Activated CD8-positive, alpha-beta T cell treated with anti-CD3 and anti-CD28 coated beads, Interleukin-2, amount 10 ng/mL, durations not matched to agents 7 days and 5 days (primary cell): Measurements from ENCODE around the gene PTK7. TPM values are rescaled to one million over a fixed set of nuclear protein-coding genes. Genes with fewer than 3 reads are reported as not detected.
"Not testable (repeated sequence)": the region's sequence is repeated elsewhere in the genome, so short reads cannot be mapped to it uniquely, and the experiment has no call there.

Source experiments
- ATAC-seq: fragments of 150-1000 bp; cut with Tn5 transposase; one replicate; pipeline ENCODE4 v1.10.0; 2021; ENCODE audit warnings: moderate library complexity
- CTCF ChIA-PET: fragments of 350-600 bp; sonication (Branson Sonifier 250); formaldehyde crosslinking; loops from one replicate; lab custom pipeline; 2021; ENCODE audit warnings: antibody characterized with exemption; lab: Charles Lee
- POLR2A ChIA-PET: fragments of 350-600 bp; sonication (Branson Sonifier 250); formaldehyde crosslinking; loops from one replicate; lab custom pipeline; 2021; ENCODE audit warnings: antibody characterized with exemption; lab: Charles Lee
- DNase-seq: peaks from one replicate; pipeline ENCODE4 v3.0.0-alpha.2; 2020
- H3K27ac Mint-ChIP-seq: one replicate; pipeline ENCODE4 v1.8.0; 2021; ENCODE audit warnings: mild to moderate bottlenecking, mixed read lengths
- H3K27me3 Mint-ChIP-seq: one replicate; pipeline ENCODE4 v1.8.0; 2021; ENCODE audit warnings: low read depth, mixed read lengths
- H3K36me3 Mint-ChIP-seq: one replicate; pipeline ENCODE4 v1.8.0; 2021; ENCODE audit warnings: low read depth, mixed read lengths
- H3K4me1 Mint-ChIP-seq: one replicate; pipeline ENCODE4 v1.8.0; 2021; ENCODE audit warnings: low read depth, mixed read lengths
- H3K4me3 Mint-ChIP-seq: one replicate; pipeline ENCODE4 v1.8.0; 2021; ENCODE audit warnings: mild to moderate bottlenecking, mixed read lengths
- H3K9me3 Mint-ChIP-seq: one replicate; pipeline ENCODE4 v1.8.0; 2022; ENCODE audit warnings: mixed read lengths; ENCODE audit not compliant: insufficient read depth
- total RNA-seq, 2 experiments: library from RNA; stranded (reverse); gene quantifications; one replicate each; pipeline ENCODE4 v1.2.3, GENCODE V29; 2021

PTK7 gene
- total RNA-seq, 2 experiments from 2014 or later = 1.2 to 1.8 TPM

- ATAC-seq (no peak), DNase-seq (no peak)
- Mint-ChIP-seq H3K4me3 (no peak overlapping the region), H3K4me1 (peaks cover 4% of the 10 kb centered on the region), H3K36me3 (no peaks in the 10 kb centered on the region), H3K9me3 (no peaks in the 10 kb centered on the region), H3K27me3 (peaks cover 8% of the 10 kb centered on the region), H3K27ac (no peak overlapping the region)
- ChIA-PET POLR2A (no interaction called here), CTCF (no interaction called here)
Measured at GRCh38 chr6:43103253-43103876, 27.3 kb downstream of the PTK7 start.

- H3K27me3 Mint-ChIP-seq = peaks cover 8% of the 10 kb centered on the region
- DNase-seq (no peak), ATAC-seq (no peak)
- no peaks in the 10 kb centered on the region for H3K36me3 Mint-ChIP-seq
- ChIA-PET POLR2A (no interaction called here), CTCF (interaction anchor here (1.3 kb wide), 1 partner anchor 9 kb away, joined by 4 read pairs; no protein-coding TSS in a partner anchor)
- peaks cover 4% of the 10 kb centered on the region for H3K4me1 Mint-ChIP-seq
- H3K27ac Mint-ChIP-seq = no peak overlapping the region
- H3K9me3 Mint-ChIP-seq = no peaks in the 10 kb centered on the region
- no peak overlapping the region for H3K4me3 Mint-ChIP-seq
Measured at GRCh38 chr6:43105538-43106222, 29.6 kb downstream of the PTK7 start.

- CTCF ChIA-PET = no interaction called here
- no peak for DNase-seq
- no peak overlapping the region for H3K27ac Mint-ChIP-seq
Measured at GRCh38 chr6:43107344-43108062, 31.4 kb downstream of the PTK7 start.

GRCh38 chr6:43113431-43114260, 37.5 kb downstream of the PTK7 start:
- Mint-ChIP-seq H3K27me3 (no peaks in the 10 kb centered on the region), H3K4me1 (no peaks in the 10 kb centered on the region), H3K9me3 (no peaks in the 10 kb centered on the region), H3K27ac (no peak overlapping the region), H3K36me3 (no peaks in the 10 kb centered on the region), H3K4me3 (no peak overlapping the region)
- ChIA-PET POLR2A (interaction anchor here (0.7 kb wide), 1 partner anchor 433 kb away, joined by 5 read pairs; no protein-coding TSS in a partner anchor), CTCF (interaction anchor here (0.7 to 0.8 kb wide), 2 partner anchors 12 to 149 kb away, joined by 3 read pairs; no protein-coding TSS in a partner anchor)
- no peak for ATAC-seq
- DNase-seq = no peak

More at GRCh38 chr6:43107344-43108062, 31.4 kb downstream of the PTK7 start:
- POLR2A ChIA-PET = interaction anchor here (1.0 kb wide), 1 partner anchor 18 kb away, joined by 3 read pairs; no protein-coding TSS in a partner anchor
- H3K4me3 Mint-ChIP-seq = no peak overlapping the region
- no peak for ATAC-seq
- H3K4me1 Mint-ChIP-seq = peaks cover 4% of the 10 kb centered on the region
- no peaks in the 10 kb centered on the region for H3K36me3 Mint-ChIP-seq
- peaks cover 8% of the 10 kb centered on the region for H3K27me3 Mint-ChIP-seq
- H3K9me3 Mint-ChIP-seq = no peaks in the 10 kb centered on the region

- CTCF ChIA-PET = no interaction called here
Measured at GRCh38 chr6:43115365-43115764, 39.3 kb downstream of the PTK7 start.

GRCh38 chr6:43117466-43117865, 41.4 kb downstream of the PTK7 start:
- H3K4me3 Mint-ChIP-seq, H3K9me3 Mint-ChIP-seq, CTCF ChIA-PET, H3K4me1 Mint-ChIP-seq, ATAC-seq, H3K27me3 Mint-ChIP-seq, H3K36me3 Mint-ChIP-seq, H3K27ac Mint-ChIP-seq, POLR2A ChIA-PET, DNase-seq: not testable (repeated sequence)

More at GRCh38 chr6:43115365-43115764, 39.3 kb downstream of the PTK7 start:
- ATAC-seq = no peak
- Mint-ChIP-seq H3K27ac (no peak overlapping the region), H3K9me3 (no peaks in the 10 kb centered on the region), H3K36me3 (no peaks in the 10 kb centered on the region), H3K4me1 (no peaks in the 10 kb centered on the region), H3K4me3 (no peak overlapping the region), H3K27me3 (no peaks in the 10 kb centered on the region)
- POLR2A ChIA-PET = no interaction called here
- DNase-seq = no peak

GRCh38 chr6:43119482-43119881, 43.4 kb downstream of the PTK7 start:
- Mint-ChIP-seq H3K9me3 (no peaks in the 10 kb centered on the region), H3K4me3 (no peak overlapping the region), H3K4me1 (no peaks in the 10 kb centered on the region), H3K27ac (no peak overlapping the region), H3K36me3 (no peaks in the 10 kb centered on the region), H3K27me3 (peaks cover 3% of the 10 kb centered on the region)
- ATAC-seq (no peak), DNase-seq (no peak)
- CTCF ChIA-PET = interaction anchor here (1.3 kb wide), 1 partner anchor 23 kb away, joined by 6 read pairs; no protein-coding TSS in a partner anchor
- POLR2A ChIA-PET = interaction anchor here (0.5 kb wide), 1 partner anchor 53 kb away, joined by 4 read pairs; no protein-coding TSS in a partner anchor

- no peaks in the 10 kb centered on the region for H3K36me3 Mint-ChIP-seq
- H3K27ac Mint-ChIP-seq = no peak overlapping the region
- ChIA-PET CTCF (interaction anchor here (1.3 kb wide), 1 partner anchor 23 kb away, joined by 6 read pairs; no protein-coding TSS in a partner anchor), POLR2A (interaction anchor here (0.5 kb wide), 1 partner anchor 52 kb away, joined by 4 read pairs; no protein-coding TSS in a partner anchor)
- H3K4me3 Mint-ChIP-seq = no peak overlapping the region
- no peak for ATAC-seq
- no peaks in the 10 kb centered on the region for H3K9me3 Mint-ChIP-seq
- peaks cover 3% of the 10 kb centered on the region for H3K27me3 Mint-ChIP-seq
- DNase-seq = no peak
- H3K4me1 Mint-ChIP-seq = no peaks in the 10 kb centered on the region
Measured at GRCh38 chr6:43120101-43120763, 44.1 kb downstream of the PTK7 start.

- CTCF ChIA-PET = interaction anchor here (1.3 kb wide), 1 partner anchor 22 kb away, joined by 6 read pairs; no protein-coding TSS in a partner anchor
- peaks cover 3% of the 10 kb centered on the region for H3K27me3 Mint-ChIP-seq
- no peak for ATAC-seq
Measured at GRCh38 chr6:43120944-43121913, 45.1 kb downstream of the PTK7 start.

GRCh38 chr6:43122146-43122545, 46.0 kb downstream of the PTK7 start:
- Mint-ChIP-seq H3K36me3 (no peaks in the 10 kb centered on the region), H3K27me3 (peaks cover 3% of the 10 kb centered on the region), H3K4me3 (no peak overlapping the region), H3K4me1 (no peaks in the 10 kb centered on the region), H3K9me3 (no peaks in the 10 kb centered on the region), H3K27ac (no peak overlapping the region)
- DNase-seq (no peak), ATAC-seq (no peak)
- CTCF ChIA-PET = no interaction called here
- POLR2A ChIA-PET = no interaction called here

More at GRCh38 chr6:43120944-43121913, 45.1 kb downstream of the PTK7 start:
- no peaks in the 10 kb centered on the region for H3K36me3 Mint-ChIP-seq
- no peak overlapping the region for H3K4me3 Mint-ChIP-seq
- POLR2A ChIA-PET = no interaction called here
- no peak overlapping the region for H3K27ac Mint-ChIP-seq
- DNase-seq = no peak
- H3K9me3 Mint-ChIP-seq = no peaks in the 10 kb centered on the region
- no peaks in the 10 kb centered on the region for H3K4me1 Mint-ChIP-seq
